ENCODE measurements around the gene CCDC81. TPM values are rescaled to one million over a fixed set of nuclear protein-coding genes. Genes with fewer than 3 reads are reported as not detected.

CCDC81 gene
- total RNA-seq, 1 donor from 2014 or later, result 1.4 TPM

DNA sequence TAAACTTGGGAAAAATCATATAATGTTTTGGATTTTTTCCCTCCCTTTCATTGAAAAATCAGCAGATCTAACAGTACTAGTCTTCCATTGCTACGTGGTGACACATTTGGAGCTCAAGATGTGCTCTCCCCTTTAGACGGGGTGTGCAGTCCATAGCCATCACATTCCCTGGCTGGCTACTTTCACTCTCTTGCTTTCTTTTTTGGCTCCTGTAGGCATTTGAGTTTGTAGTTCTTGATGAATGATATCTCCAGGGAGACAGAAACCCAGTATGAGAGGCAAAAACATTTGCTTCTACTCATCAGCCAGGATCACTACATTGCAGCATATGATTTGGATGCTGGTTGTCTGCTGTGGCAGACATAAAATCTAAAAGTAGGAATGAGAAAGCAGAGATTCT lies 12.1 kb downstream of the CCDC81 start:
- H3K27me3 Mint-ChIP-seq (ENCODE audit: unreplicated experiment), result no peaks in the 10 kb centered on the region
- H3K27ac Mint-ChIP-seq (ENCODE audit: unreplicated experiment), result no peak overlapping the region
- no peak overlapping the region for H3K4me3 Mint-ChIP-seq (ENCODE audit: unreplicated experiment)
- H3K9me3 Mint-ChIP-seq (ENCODE audit: unreplicated experiment), result no peaks in the 10 kb centered on the region
- TF ChIP-seq CTCF (IDR thresholded peaks at IDR 0.05), result no peak
- DNase-seq (ENCODE audit: extremely low spot score, unreplicated experiment), result no peak
- no peaks in the 10 kb centered on the region for H3K36me3 Mint-ChIP-seq (ENCODE audit: unreplicated experiment)
- peaks cover 10% of the 10 kb centered on the region for H3K4me1 Mint-ChIP-seq (ENCODE audit: unreplicated experiment)

- no peak for TF ChIP-seq CTCF (IDR thresholded peaks at IDR 0.05)
- no peaks in the 10 kb centered on the region for H3K27me3 Mint-ChIP-seq (ENCODE audit: unreplicated experiment)
- H3K27ac Mint-ChIP-seq (ENCODE audit: unreplicated experiment), result no peak overlapping the region
- no peaks in the 10 kb centered on the region for H3K9me3 Mint-ChIP-seq (ENCODE audit: unreplicated experiment)
- peaks cover 9% of the 10 kb centered on the region for H3K4me1 Mint-ChIP-seq (ENCODE audit: unreplicated experiment)
- no peak for DNase-seq (ENCODE audit: extremely low spot score, unreplicated experiment)
- no peak overlapping the region for H3K4me3 Mint-ChIP-seq (ENCODE audit: unreplicated experiment)
- no peaks in the 10 kb centered on the region for H3K36me3 Mint-ChIP-seq (ENCODE audit: unreplicated experiment)
Measured at GRCh38 chr11:86388198-86388597, 13.5 kb downstream of the CCDC81 start.

- no peaks in the 10 kb centered on the region for H3K36me3 Mint-ChIP-seq (ENCODE audit: unreplicated experiment)
- H3K27me3 Mint-ChIP-seq (ENCODE audit: unreplicated experiment), result no peaks in the 10 kb centered on the region
- no peak for TF ChIP-seq CTCF (IDR thresholded peaks at IDR 0.05)
- H3K4me1 Mint-ChIP-seq (ENCODE audit: unreplicated experiment), result peaks cover 13% of the 10 kb centered on the region
- DNase-seq (ENCODE audit: extremely low spot score, unreplicated experiment), result no peak
- no peak overlapping the region for H3K4me3 Mint-ChIP-seq (ENCODE audit: unreplicated experiment)
- H3K27ac Mint-ChIP-seq (ENCODE audit: unreplicated experiment), result no peak overlapping the region
- no peaks in the 10 kb centered on the region for H3K9me3 Mint-ChIP-seq (ENCODE audit: unreplicated experiment)
Measured at GRCh38 chr11:86390487-86390886, 15.8 kb downstream of the CCDC81 start.

GRCh38 chr11:86395061-86395551 lies 20.4 kb downstream of the CCDC81 start:
- TF ChIP-seq CTCF (IDR thresholded peaks at IDR 0.05), result no peak
- no peaks in the 10 kb centered on the region for H3K9me3 Mint-ChIP-seq (ENCODE audit: unreplicated experiment)
- H3K4me3 Mint-ChIP-seq (ENCODE audit: unreplicated experiment), result no peak overlapping the region
- no peaks in the 10 kb centered on the region for H3K27me3 Mint-ChIP-seq (ENCODE audit: unreplicated experiment)
- H3K27ac Mint-ChIP-seq (ENCODE audit: unreplicated experiment), result peak overlapping the region; percentile 70
- peaks cover 20% of the 10 kb centered on the region for H3K4me1 Mint-ChIP-seq (ENCODE audit: unreplicated experiment)
- DNase-seq (ENCODE audit: extremely low spot score, unreplicated experiment), result no peak
- no peaks in the 10 kb centered on the region for H3K36me3 Mint-ChIP-seq (ENCODE audit: unreplicated experiment)

DNA sequence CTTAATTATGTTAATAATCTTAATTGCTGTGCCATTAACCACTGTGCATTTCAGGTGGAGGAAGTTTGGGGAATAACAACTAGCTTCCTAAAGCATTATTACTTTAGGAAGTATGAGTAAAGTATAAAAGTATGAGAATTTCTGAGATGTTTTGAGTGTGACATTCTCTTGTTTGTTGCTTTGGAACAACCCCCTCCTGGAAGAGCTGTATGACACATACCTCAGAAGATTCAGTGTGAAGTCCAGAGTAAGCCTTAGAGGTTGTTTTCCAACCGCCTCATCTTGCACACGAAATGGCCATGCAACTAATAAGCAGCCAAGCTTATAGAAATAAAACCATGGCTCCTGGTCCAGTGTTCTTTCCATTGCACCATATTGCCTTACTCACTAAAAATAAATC lies 21.7 kb downstream of the CCDC81 start:
- TF ChIP-seq CTCF (IDR thresholded peaks at IDR 0.05), result no peak
- no peak overlapping the region for H3K27ac Mint-ChIP-seq (ENCODE audit: unreplicated experiment)
- no peaks in the 10 kb centered on the region for H3K36me3 Mint-ChIP-seq (ENCODE audit: unreplicated experiment)
- no peaks in the 10 kb centered on the region for H3K27me3 Mint-ChIP-seq (ENCODE audit: unreplicated experiment)
- H3K4me1 Mint-ChIP-seq (ENCODE audit: unreplicated experiment), result peaks cover 20% of the 10 kb centered on the region
- H3K4me3 Mint-ChIP-seq (ENCODE audit: unreplicated experiment), result no peak overlapping the region
- H3K9me3 Mint-ChIP-seq (ENCODE audit: unreplicated experiment), result no peaks in the 10 kb centered on the region
- DNase-seq (ENCODE audit: extremely low spot score, unreplicated experiment), result no peak
